ENCODE data around the gene RPL37.

RPL37 gene

GRCh38 chr5:40799258-40799657 is 35.8 kb downstream of the RPL37 start (continued):
- TF ChIP-seq ZNF624 (tag by site-specific recombination; IDR thresholded peaks at IDR 0.05) (no peak), ZNF560 (tag by site-specific recombination; IDR thresholded peaks at IDR 0.05; ENCODE audit: borderline replicate concordance) (no peak), ZNF701 (tag by site-specific recombination; IDR thresholded peaks at IDR 0.05) (no peak), ZNF580 (tag by site-specific recombination; IDR thresholded peaks at IDR 0.05) (no peak), MEIS1 (CRISPR knock-in tag; IDR thresholded peaks at IDR 0.05; ENCODE audit: borderline replicate concordance) (no peak), ZNF394 (tag by site-specific recombination; IDR thresholded peaks at IDR 0.05; ENCODE audit: borderline replicate concordance) (no peak)

- Histone ChIP-seq H3K36me3 (ENCODE audit: control insufficient read depth in 2 of 2, insufficient read depth in 1 of 2, low read length in 2 of 2) (no peaks in the 10 kb centered on the region; a peak in 1 of 3 replicates), H3K4me1 (ENCODE audit: control insufficient read depth, insufficient read depth, low read length) (peaks cover 23% of the 10 kb centered on the region), H3K27ac (ENCODE audit: extremely low read depth, low read depth, low read length) (peak overlapping the region; percentile 89; the same call in 1 of the 2 replicates), H3K4me3 (ENCODE audit: low read depth, low read length) (peak overlapping the region; percentile 81), H3K9me3 (ENCODE audit: control insufficient read depth, insufficient read depth, low read depth, low read length) (no peaks in the 10 kb centered on the region)
- POLR2A ChIA-PET, result interaction anchor here (0.6 to 1.5 kb wide), 12 partner anchors 9 to 126 kb away, joined by 3 to 8 read pairs (median 4); partner anchors contain the start of genes PTGER4 and TTC33
- CTCF ChIA-PET, result interaction anchor here (0.6 to 2.0 kb wide), 7 partner anchors 12 to 1085 kb away, joined by 3 to 5 read pairs (median 4); partner anchors contain the start of gene RPL37
- no peak for TF ChIP-seq GLIS2 (tag by site-specific recombination; IDR thresholded peaks at IDR 0.05)
- TF ChIP-seq, protein P1, sequence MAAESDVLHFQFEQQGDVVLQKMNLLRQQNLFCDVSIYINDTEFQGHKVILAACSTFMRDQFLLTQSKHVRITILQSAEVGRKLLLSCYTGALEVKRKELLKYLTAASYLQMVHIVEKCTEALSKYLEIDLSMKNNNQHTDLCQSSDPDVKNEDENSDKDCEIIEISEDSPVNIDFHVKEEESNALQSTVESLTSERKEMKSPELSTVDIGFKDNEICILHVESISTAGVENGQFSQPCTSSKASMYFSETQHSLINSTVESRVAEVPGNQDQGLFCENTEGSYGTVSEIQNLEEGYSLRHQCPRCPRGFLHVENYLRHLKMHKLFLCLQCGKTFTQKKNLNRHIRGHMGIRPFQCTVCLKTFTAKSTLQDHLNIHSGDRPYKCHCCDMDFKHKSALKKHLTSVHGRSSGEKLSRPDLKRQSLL (tag by site-specific recombination; IDR thresholded peaks at IDR 0.05), result peak; percentile 97
- no peak for TF ChIP-seq ZNF645 (tag by site-specific recombination; IDR thresholded peaks at IDR 0.05)
- TF ChIP-seq ZNF518A (tag by site-specific recombination; conservative IDR thresholded peaks at IDR 0.05; ENCODE audit: low read depth), result 0 out of 2 replicates have a peak, but pooled peaks have one; percentile 1
- TF ChIP-seq, protein P2, sequence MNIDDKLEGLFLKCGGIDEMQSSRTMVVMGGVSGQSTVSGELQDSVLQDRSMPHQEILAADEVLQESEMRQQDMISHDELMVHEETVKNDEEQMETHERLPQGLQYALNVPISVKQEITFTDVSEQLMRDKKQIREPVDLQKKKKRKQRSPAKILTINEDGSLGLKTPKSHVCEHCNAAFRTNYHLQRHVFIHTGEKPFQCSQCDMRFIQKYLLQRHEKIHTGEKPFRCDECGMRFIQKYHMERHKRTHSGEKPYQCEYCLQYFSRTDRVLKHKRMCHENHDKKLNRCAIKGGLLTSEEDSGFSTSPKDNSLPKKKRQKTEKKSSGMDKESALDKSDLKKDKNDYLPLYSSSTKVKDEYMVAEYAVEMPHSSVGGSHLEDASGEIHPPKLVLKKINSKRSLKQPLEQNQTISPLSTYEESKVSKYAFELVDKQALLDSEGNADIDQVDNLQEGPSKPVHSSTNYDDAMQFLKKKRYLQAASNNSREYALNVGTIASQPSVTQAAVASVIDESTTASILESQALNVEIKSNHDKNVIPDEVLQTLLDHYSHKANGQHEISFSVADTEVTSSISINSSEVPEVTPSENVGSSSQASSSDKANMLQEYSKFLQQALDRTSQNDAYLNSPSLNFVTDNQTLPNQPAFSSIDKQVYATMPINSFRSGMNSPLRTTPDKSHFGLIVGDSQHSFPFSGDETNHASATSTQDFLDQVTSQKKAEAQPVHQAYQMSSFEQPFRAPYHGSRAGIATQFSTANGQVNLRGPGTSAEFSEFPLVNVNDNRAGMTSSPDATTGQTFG (tag by site-specific recombination; IDR thresholded peaks at IDR 0.05; ENCODE audit: borderline replicate concordance), result no peak
- TF ChIP-seq ZNF843 (tag by site-specific recombination; IDR thresholded peaks at IDR 0.05), result no peak
- TF ChIP-seq ZNF146 (tag by site-specific recombination; IDR thresholded peaks at IDR 0.05), result no peak
- TF ChIP-seq WT1 (tag by site-specific recombination; IDR thresholded peaks at IDR 0.05), result no peak
- TF ChIP-seq ZNF433 (tag by site-specific recombination; IDR thresholded peaks at IDR 0.05; ENCODE audit: low read depth), result no peak
- no peak for TF ChIP-seq ZNF341 (tag by site-specific recombination; IDR thresholded peaks at IDR 0.05; ENCODE audit: low read depth)
- no peak for TF ChIP-seq RBAK (tag by site-specific recombination; IDR thresholded peaks at IDR 0.05)
Measured at GRCh38 chr5:40798801-40799210, 36.2 kb downstream of the RPL37 start.

Data from HEK293 (cell line).